GM12891 (cell line): ENCODE measurements around the gene PLIN4.

Source experiments
- POLR2A ChIP-seq: IDR thresholded peaks from 2 replicates; pipeline ENCODE4 v1.6.1; 2011; ENCODE audit warnings: low read depth, low read length, control low read depth
- POLR2AphosphoS5 ChIP-seq: IDR thresholded peaks from 2 replicates; pipeline ENCODE4 v1.6.1; 2011; ENCODE audit warnings: low read depth, low read length, control low read depth
- TAF1 ChIP-seq: IDR thresholded peaks from 2 replicates; pipeline ENCODE4 v1.6.1; 2011; ENCODE audit warnings: low read depth, low read length, control low read depth

DNA sequence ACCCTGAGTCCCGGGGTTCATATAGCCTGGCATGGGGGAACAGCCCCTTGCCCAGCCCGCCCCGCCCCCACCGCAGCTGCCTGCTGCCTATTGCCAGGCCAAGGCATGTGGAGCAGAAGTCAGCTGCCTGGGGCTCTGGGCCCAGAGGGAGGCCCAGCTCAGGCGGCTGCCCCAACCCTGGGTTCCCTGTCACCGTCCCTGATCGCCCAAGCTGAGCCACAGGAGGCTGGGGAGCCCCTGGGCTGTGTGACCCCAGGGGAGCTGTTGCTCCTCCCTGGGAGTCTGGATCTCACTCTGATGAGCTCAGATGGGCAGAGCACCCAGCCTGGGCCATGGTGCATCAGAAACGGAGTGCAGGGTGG is 1.4 kb downstream of the PLIN4 start:
- TF ChIP-seq TAF1 (no peak), POLR2A (no peak), POLR2AphosphoS5 (no peak)
